GM23338 (cell line): ENCODE results near the gene BMPER. TPM values are rescaled to one million over a fixed set of nuclear protein-coding genes. Genes with fewer than 3 reads are reported as not detected.

Source experiments
- ATAC-seq: fragments of 200-7000 bp; cut with Tn5 transposase; 3 replicates; pipeline ENCODE4 v1.9.1; 2020
- DNase-seq: peaks from one replicate; pipeline ENCODE4 v3.0.0-alpha.2; 2015; ENCODE audit warnings: low spot score
- H2AFZ ChIP-seq: fragments of 200-600 bp; sonication (generic); 2 replicates; pipeline ENCODE4 v1.8.0; 2016; ENCODE audit warnings: antibody characterized with exemption, mild to moderate bottlenecking, moderate library complexity
- H3F3A ChIP-seq: fragments of 200-600 bp; sonication (generic); replicated peaks from 2 replicates; pipeline ENCODE4 v1.8.0; 2017; ENCODE audit warnings: antibody characterized with exemption, mixed run types, low read depth
- H3K27ac ChIP-seq: fragments of 200-600 bp; sonication (generic); 2 replicates; pipeline ENCODE4 v1.6.1; 2016; ENCODE audit warnings: low read depth
- H3K27me3 ChIP-seq: fragments of 200-600 bp; sonication (generic); 2 replicates; pipeline ENCODE4 v1.8.0; 2016; ENCODE audit warnings: mild to moderate bottlenecking, mixed run types, moderate library complexity; ENCODE audit not compliant: insufficient read depth
- H3K36me3 ChIP-seq: fragments of 200-600 bp; sonication (generic); 2 replicates; pipeline ENCODE4 v1.8.0; 2016; ENCODE audit warnings: mild to moderate bottlenecking; ENCODE audit not compliant: insufficient read depth
- H3K4me1 ChIP-seq: fragments of 200-600 bp; sonication (generic); 2 replicates; pipeline ENCODE4 v1.8.0; 2016; ENCODE audit warnings: mild to moderate bottlenecking, moderate library complexity; ENCODE audit not compliant: insufficient read depth
- H3K4me2 ChIP-seq: fragments of 200-600 bp; sonication (generic); 2 replicates; pipeline ENCODE4 v1.7.1; 2017; ENCODE audit warnings: mixed run types
- H3K4me3 ChIP-seq: fragments of 200-600 bp; sonication (generic); 2 replicates; pipeline ENCODE4 v1.6.1; 2016; ENCODE audit warnings: mixed run types
- H3K79me2 ChIP-seq: fragments of 200-600 bp; sonication (generic); replicated peaks from 2 replicates; pipeline ENCODE4 v1.8.0; 2017; ENCODE audit warnings: mild to moderate bottlenecking; ENCODE audit not compliant: insufficient read depth
- H3K9me2 ChIP-seq: fragments of 200-600 bp; sonication (generic); 2 replicates; pipeline ENCODE4 v1.8.0; 2017; ENCODE audit not compliant: insufficient read depth
- H4K20me1 ChIP-seq: fragments of 200-600 bp; sonication (generic); replicated peaks from 2 replicates; pipeline ENCODE4 v1.8.0; 2017; ENCODE audit warnings: mild to moderate bottlenecking; ENCODE audit not compliant: insufficient read depth
- H3K27ac Mint-ChIP-seq: 2 replicates; pipeline ENCODE4 v1.8.0; 2020; ENCODE audit warnings: inconsistent platforms, mild to moderate bottlenecking, moderate library complexity, mixed read lengths
- H3K27me3 Mint-ChIP-seq: 3 replicates; pipeline ENCODE4 v1.8.0; 2022; ENCODE audit warnings: low read depth, mild to moderate bottlenecking, moderate library complexity, mixed read lengths, inconsistent platforms; ENCODE audit not compliant: insufficient read depth, poor library complexity
- H3K36me3 Mint-ChIP-seq: 3 replicates; pipeline ENCODE4 v1.8.0; 2021; ENCODE audit warnings: low read depth, mild to moderate bottlenecking, inconsistent platforms, moderate library complexity, mixed read lengths
- H3K4me1 Mint-ChIP-seq: 3 replicates; pipeline ENCODE4 v1.8.0; 2020; ENCODE audit warnings: mild to moderate bottlenecking, inconsistent platforms, mixed read lengths
- H3K4me3 Mint-ChIP-seq: 3 replicates; pipeline ENCODE4 v1.8.0; 2021; ENCODE audit warnings: moderate library complexity, mild to moderate bottlenecking, inconsistent platforms, mixed read lengths
- H3K9me3 Mint-ChIP-seq: 3 replicates; pipeline ENCODE4 v1.8.0; 2020; ENCODE audit warnings: moderate library complexity, mild to moderate bottlenecking, inconsistent platforms, mixed read lengths
- EZH2 ChIP-seq: fragments of 200-600 bp; sonication (generic); IDR thresholded peaks from one replicate; pipeline ENCODE4 v1.8.0; 2017; ENCODE audit warnings: antibody characterized with exemption, mild to moderate bottlenecking, low read depth; ENCODE audit not compliant: unreplicated experiment
- EZH2phosphoT487 ChIP-seq: fragments of 200-600 bp; sonication (generic); IDR thresholded peaks from one replicate; pipeline ENCODE4 v1.8.1; 2018; ENCODE audit warnings: antibody characterized with exemption; ENCODE audit not compliant: unreplicated experiment
- JUNB ChIP-seq: IDR thresholded peaks from one replicate; pipeline ENCODE4 v1.6.1; 2016; ENCODE audit warnings: antibody characterized with exemption; ENCODE audit not compliant: unreplicated experiment
- STAT1 ChIP-seq: IDR thresholded peaks from one replicate; pipeline ENCODE4 v1.6.1; 2016; ENCODE audit warnings: antibody characterized with exemption; ENCODE audit not compliant: unreplicated experiment
- ZNF331 ChIP-seq: fragments of 250-450 bp; sonication (Bioruptor Pico); IDR thresholded peaks from 2 replicates; pipeline ENCODE4 v1.5.0; 2020; ENCODE audit warnings: low read depth, mild to moderate bottlenecking, moderate library complexity
- ZNF462 ChIP-seq: fragments of 250-450 bp; sonication (Bioruptor Pico); IDR thresholded peaks from 2 replicates; pipeline ENCODE4 v1.5.0; 2020; ENCODE audit warnings: mild to moderate bottlenecking, moderate library complexity
- polyA plus RNA-seq: library from polyadenylated mRNA; unstranded; fragments of >200 nt; fragmentation: Nextera tagmentation; extraction: Ambion mirVana; gene quantifications from 2 replicates; pipeline ENCODE4 v1.2.1, GENCODE V29; 2016
- total RNA-seq: library from RNA; depleted of rRNA; stranded (reverse); fragments of >200 nt; shearing (Covaris generic); gene quantifications from 2 replicates; pipeline ENCODE4 v1.2.3, GENCODE V29; 2014

Gene BMPER
- total and polyA plus RNA-seq, 2 experiments from 2014 or later, result 0.53 to 1.4 TPM

GRCh38 chr7:34059136-34059828, 153.9 kb downstream of the BMPER start (continued):
- TF ChIP-seq ZNF462 (CRISPR knock-in tag) (no peak), EZH2 (no peak), ZNF331 (CRISPR knock-in tag) (no peak)

GRCh38 chr7:34060196-34060947, 155.0 kb downstream of the BMPER start:
- Histone ChIP-seq H3K27ac (no peak overlapping the region), H3K4me3 (no peak overlapping the region), H4K20me1 (no peaks in the 10 kb centered on the region), H3K36me3 (no peaks in the 10 kb centered on the region), H3K9me2 (0 out of 2 replicates have a peak, but pooled peaks cover 8% of the 10 kb centered on the region), H3K79me2 (no peaks in the 10 kb centered on the region), H3F3A (no peaks in the 10 kb centered on the region), H3K4me2 (0 out of 2 replicates have a peak overlapping the region, but pooled peaks have one; percentile 34), H2AFZ (no peak overlapping the region), H3K27me3 (no peaks in the 10 kb centered on the region), H3K4me1 (peaks cover 44% of the 10 kb centered on the region)
- H3K27me3 Mint-ChIP-seq, result peaks cover 3% of the 10 kb centered on the region
- ATAC-seq, result no peak; the same call in 2 of the 3 replicates
- peaks cover 50% of the 10 kb centered on the region for H3K4me1 Mint-ChIP-seq
- no peak overlapping the region for H3K4me3 Mint-ChIP-seq
- no peaks in the 10 kb centered on the region for H3K36me3 Mint-ChIP-seq
- H3K27ac Mint-ChIP-seq, result no peak overlapping the region
- TF ChIP-seq JUNB (no peak), EZH2 (no peak), EZH2phosphoT487 (no peak), STAT1 (no peak), ZNF331 (CRISPR knock-in tag) (no peak)
- no peak for DNase-seq
- H3K9me3 Mint-ChIP-seq, result no peaks in the 10 kb centered on the region
